ENCODE measurements around the gene CBR3. TPM values are rescaled to one million over a fixed set of nuclear protein-coding genes. Genes with fewer than 3 reads are reported as not detected.

Gene CBR3
- total and polyA plus RNA-seq, 2 of the 4 experiments (the other 2 are of a cell fraction), result 13.4 to 15.4 TPM

DNA sequence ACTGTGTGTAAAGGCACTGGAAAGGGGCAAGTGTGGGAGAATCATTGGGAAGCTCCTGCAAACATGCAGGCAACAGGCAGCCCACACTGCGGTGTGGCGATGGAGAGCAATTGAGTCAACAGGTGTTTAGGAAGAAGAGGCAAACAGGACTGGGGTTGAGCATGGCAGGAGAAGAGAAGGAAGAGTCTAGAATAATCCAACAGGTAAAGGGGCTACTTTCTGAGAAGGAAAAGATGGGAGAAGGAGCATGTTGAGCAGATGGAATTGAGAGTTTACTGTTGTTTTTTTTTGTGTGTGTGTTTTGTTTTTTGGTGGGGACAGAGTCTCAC, 25.9 kb downstream of the CBR3 start:
- CTCF ChIA-PET, result no interaction called here
- Histone ChIP-seq H2BK20ac (ENCODE audit: low read depth, low read length) (no peak overlapping the region), H2AFZ (replicated peaks; ENCODE audit: low read length, poor library complexity) (no peak overlapping the region), H3K9ac (ENCODE audit: low read depth, low read length) (no peak overlapping the region), H4K91ac (ENCODE audit: insufficient read depth, low read depth, low read length) (no peak overlapping the region), H3K27me3 (ENCODE audit: control insufficient read depth, insufficient read depth, low read length) (no peaks in the 10 kb centered on the region), H2BK120ac (ENCODE audit: low read depth, low read length) (no peak overlapping the region), H2AK5ac (ENCODE audit: low read depth, low read length) (no peak overlapping the region), H3K4ac (ENCODE audit: low read depth, low read length) (no peak overlapping the region), H4K5ac (ENCODE audit: low read depth, low read length) (no peak overlapping the region), H4K20me1 (ENCODE audit: insufficient read depth, low read length) (no peaks in the 10 kb centered on the region; the same call in 1 of the 2 replicates), H2BK15ac (ENCODE audit: low read depth, low read length) (no peak overlapping the region), H3K79me1 (ENCODE audit: low read depth in 1 of 2, low read length in 2 of 2) (peaks cover 42 to 62% of the 10 kb centered on the region in 2 experiments), H3K9me1 (ENCODE audit: insufficient read depth, low read length) (peaks cover 13% of the 10 kb centered on the region), H3K4me3 (ENCODE audit: insufficient read depth, low read depth, low read length) (no peak overlapping the region), H3K56ac (ENCODE audit: extremely low read depth, insufficient read depth, low read length) (no peak overlapping the region), H3K14ac (replicated peaks; ENCODE audit: low read depth, low read length) (no peak overlapping the region), H3K23ac (ENCODE audit: low read depth, low read length) (no peak overlapping the region), H3K4me2 (ENCODE audit: low read depth, low read length) (no peak overlapping the region), H2BK5ac (ENCODE audit: low read depth, low read length, poor library complexity, severe bottlenecking) (no peak overlapping the region), H3K18ac (ENCODE audit: low read depth, low read length) (no peak overlapping the region), H2AK9ac (replicated peaks; ENCODE audit: low read depth, low read length, poor library complexity) (no peak overlapping the region), H3K4me1 (ENCODE audit: control insufficient read depth, insufficient read depth, low read length) (peaks cover 4% of the 10 kb centered on the region), H3K36me3 (ENCODE audit: control insufficient read depth, insufficient read depth, low read length) (no peaks in the 10 kb centered on the region; the same call in 1 of the 2 replicates), H3K9me3 (ENCODE audit: control insufficient read depth, insufficient read depth, low read length) (no peaks in the 10 kb centered on the region), H4K8ac (ENCODE audit: low read depth in 2 of 2, low read length in 2 of 2) (no peak overlapping the region), H3K27ac (ENCODE audit: insufficient read depth, low read length) (no peak overlapping the region)
- intact Hi-C loops (cut with micrococcal nuclease) (no loop called here), dilution Hi-C loops (cut with HindIII; ENCODE audit: low sequenced_read_pairs, unreplicated experiment) (no loop called here), in situ Hi-C loops (cut with MboI; ENCODE audit: low sequenced_read_pairs) (no loop called here)
- POLR2A ChIA-PET (ENCODE audit: unreplicated experiment), result no interaction called here
- DNase-seq (no peak), ATAC-seq (ENCODE audit: low read depth) (no peak)
- WGBS, 2 experiments (ENCODE audit: extremely low coverage in 2 of 2, insufficient read length in 1 of 2), result no CpG with 5 or more reads among the region's 2 CpGs
- BruUV-seq (replicated peaks), result no TSS peak
- TF ChIP-seq, protein P1, sequence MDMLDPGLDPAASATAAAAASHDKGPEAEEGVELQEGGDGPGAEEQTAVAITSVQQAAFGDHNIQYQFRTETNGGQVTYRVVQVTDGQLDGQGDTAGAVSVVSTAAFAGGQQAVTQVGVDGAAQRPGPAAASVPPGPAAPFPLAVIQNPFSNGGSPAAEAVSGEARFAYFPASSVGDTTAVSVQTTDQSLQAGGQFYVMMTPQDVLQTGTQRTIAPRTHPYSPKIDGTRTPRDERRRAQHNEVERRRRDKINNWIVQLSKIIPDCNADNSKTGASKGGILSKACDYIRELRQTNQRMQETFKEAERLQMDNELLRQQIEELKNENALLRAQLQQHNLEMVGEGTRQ (IDR thresholded peaks at IDR 0.05; ENCODE audit: low read depth, low read length), result no peak
- TF ChIP-seq RFX5 (IDR thresholded peaks at IDR 0.05; ENCODE audit: low read depth, low read length), result no peak
- TF ChIP-seq CHD1 (IDR thresholded peaks at IDR 0.05; ENCODE audit: low read depth, low read length), result no peak
- TF ChIP-seq RAD21 (IDR thresholded peaks at IDR 0.05; ENCODE audit: low read length), result no peak
- TF ChIP-seq RCOR1 (IDR thresholded peaks at IDR 0.05; ENCODE audit: insufficient replicate concordance, low read length), result no peak
- TF ChIP-seq MAFK (IDR thresholded peaks at IDR 0.05; ENCODE audit: low read depth, low read length), result no peak
- TF ChIP-seq BHLHE40 (IDR thresholded peaks at IDR 0.05; ENCODE audit: low read depth, low read length), result no peak
- TF ChIP-seq MXI1 (IDR thresholded peaks at IDR 0.05; ENCODE audit: borderline replicate concordance, low read depth, low read length), result no peak
- TF ChIP-seq, protein P2, sequence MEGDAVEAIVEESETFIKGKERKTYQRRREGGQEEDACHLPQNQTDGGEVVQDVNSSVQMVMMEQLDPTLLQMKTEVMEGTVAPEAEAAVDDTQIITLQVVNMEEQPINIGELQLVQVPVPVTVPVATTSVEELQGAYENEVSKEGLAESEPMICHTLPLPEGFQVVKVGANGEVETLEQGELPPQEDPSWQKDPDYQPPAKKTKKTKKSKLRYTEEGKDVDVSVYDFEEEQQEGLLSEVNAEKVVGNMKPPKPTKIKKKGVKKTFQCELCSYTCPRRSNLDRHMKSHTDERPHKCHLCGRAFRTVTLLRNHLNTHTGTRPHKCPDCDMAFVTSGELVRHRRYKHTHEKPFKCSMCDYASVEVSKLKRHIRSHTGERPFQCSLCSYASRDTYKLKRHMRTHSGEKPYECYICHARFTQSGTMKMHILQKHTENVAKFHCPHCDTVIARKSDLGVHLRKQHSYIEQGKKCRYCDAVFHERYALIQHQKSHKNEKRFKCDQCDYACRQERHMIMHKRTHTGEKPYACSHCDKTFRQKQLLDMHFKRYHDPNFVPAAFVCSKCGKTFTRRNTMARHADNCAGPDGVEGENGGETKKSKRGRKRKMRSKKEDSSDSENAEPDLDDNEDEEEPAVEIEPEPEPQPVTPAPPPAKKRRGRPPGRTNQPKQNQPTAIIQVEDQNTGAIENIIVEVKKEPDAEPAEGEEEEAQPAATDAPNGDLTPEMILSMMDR (conservative IDR thresholded peaks at IDR 0.05; ENCODE audit: low read depth, low read length), result no peak
- TF ChIP-seq CEBPB (IDR thresholded peaks at IDR 0.05; ENCODE audit: low read depth, low read length), result no peak
- TF ChIP-seq, protein P3, sequence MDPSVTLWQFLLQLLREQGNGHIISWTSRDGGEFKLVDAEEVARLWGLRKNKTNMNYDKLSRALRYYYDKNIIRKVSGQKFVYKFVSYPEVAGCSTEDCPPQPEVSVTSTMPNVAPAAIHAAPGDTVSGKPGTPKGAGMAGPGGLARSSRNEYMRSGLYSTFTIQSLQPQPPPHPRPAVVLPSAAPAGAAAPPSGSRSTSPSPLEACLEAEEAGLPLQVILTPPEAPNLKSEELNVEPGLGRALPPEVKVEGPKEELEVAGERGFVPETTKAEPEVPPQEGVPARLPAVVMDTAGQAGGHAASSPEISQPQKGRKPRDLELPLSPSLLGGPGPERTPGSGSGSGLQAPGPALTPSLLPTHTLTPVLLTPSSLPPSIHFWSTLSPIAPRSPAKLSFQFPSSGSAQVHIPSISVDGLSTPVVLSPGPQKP (IDR thresholded peaks at IDR 0.05; ENCODE audit: borderline replicate concordance, low read depth, low read length), result no peak
- no peak for TF ChIP-seq MAZ (IDR thresholded peaks at IDR 0.05; ENCODE audit: borderline replicate concordance, low read depth, low read length)
- TF ChIP-seq POLR2A (IDR thresholded peaks at IDR 0.05; ENCODE audit: low read depth, low read length), result no peak
- TF ChIP-seq NFE2L2 (IDR thresholded peaks at IDR 0.05; ENCODE audit: low read depth, low read length), result no peak
- no peak for TF ChIP-seq SMC3 (IDR thresholded peaks at IDR 0.05; ENCODE audit: low read depth, low read length)
- no peak for TF ChIP-seq FOS (IDR thresholded peaks at IDR 0.05; ENCODE audit: low read depth, low read length)
